ENCODE results near the gene SULT1C3. TPM values are rescaled to one million over a fixed set of nuclear protein-coding genes. Genes with fewer than 3 reads are reported as not detected.

Gene SULT1C3
- total and polyA plus RNA-seq, 2 of the 13 experiments (the other 11 are each of a cell fraction or from before 2014, with no cell fraction given): not detected

DNA sequence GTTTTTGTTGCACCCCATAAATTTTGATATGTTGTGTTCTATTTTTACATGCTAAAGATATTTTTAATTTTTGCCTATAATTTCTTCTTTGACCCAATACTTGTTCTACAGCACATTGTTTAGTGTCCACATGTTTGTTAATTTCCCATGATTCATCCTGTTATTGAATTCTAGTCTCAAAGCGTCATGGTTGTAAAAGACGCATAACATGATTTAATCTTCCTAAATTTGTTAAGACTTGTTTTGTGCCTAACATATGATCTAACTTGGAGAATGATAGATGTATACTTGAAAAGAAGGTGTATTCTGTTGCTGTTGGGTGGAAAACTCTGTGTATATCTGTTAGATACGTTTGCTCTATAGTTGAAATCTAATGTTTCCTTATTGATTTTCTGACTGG is 27.1 kb upstream of the SULT1C3 start:
- Histone ChIP-seq H3K9me3 (ENCODE audit: low read length) (peaks cover 9% of the 10 kb centered on the region; the same call in 1 of the 2 replicates), H3K4me3 (replicated peaks in 1 of 3; ENCODE audit: insufficient read depth in 1 of 3, low read depth in 2 of 3, low read length in 3 of 3) (no peak overlapping the region), H3K9ac (ENCODE audit: insufficient read depth, low read depth, low read length) (no peak overlapping the region), H3K36me3 (replicated peaks in 1 of 2; ENCODE audit: control insufficient read depth in 1 of 2, insufficient read depth in 2 of 2, low read length in 2 of 2) (no peaks in the 10 kb centered on the region), H3K4me1 (ENCODE audit: insufficient read depth, low read length) (peaks cover 9% of the 10 kb centered on the region; the same call in 1 of the 2 replicates), H3K27me3 (ENCODE audit: control insufficient read depth in 1 of 2, insufficient read depth in 2 of 2, low read length in 2 of 2) (no peaks in the 10 kb centered on the region), H4K20me1 (ENCODE audit: insufficient read depth, low read length) (no peaks in the 10 kb centered on the region), H3K79me2 (ENCODE audit: insufficient read depth, low read length) (no peaks in the 10 kb centered on the region), H3K27ac (ENCODE audit: extremely low read length, insufficient read depth, low read length) (no peak overlapping the region), H3K4me2 (ENCODE audit: low read depth, low read length) (no peak overlapping the region), H2AFZ (ENCODE audit: low read length) (no peak overlapping the region)
- POLR2A ChIA-PET: no interaction called here
- in situ Hi-C loops (cut with HindIII; ENCODE audit: extremely low pct_ligation_motif_present, low pct_unique_long_range_greater_than_20kb) (loop anchor here (25.0 kb wide), 1 partner anchor 375 kb away; no protein-coding TSS in a partner anchor), intact Hi-C loops (cut with micrococcal nuclease; ENCODE audit: unreplicated experiment) (loop anchor here (10.0 kb wide), 1 partner anchor 182 kb away; no protein-coding TSS in a partner anchor)
- BruUV-seq (replicated peaks): no TSS peak
- DNase-seq (ENCODE audit: low spot score): no peak
- WGBS (ENCODE audit: low lambda C conversion rate): 67% methylated on average over 3 of the region's 3 CpGs
- FAIRE-seq: no peak
- CTCF ChIA-PET (ENCODE audit: low intra/inter-chr PET ratio, low total read pairs): no interaction called here
- ATAC-seq: no peak
- TF ChIP-seq, protein P1, sequence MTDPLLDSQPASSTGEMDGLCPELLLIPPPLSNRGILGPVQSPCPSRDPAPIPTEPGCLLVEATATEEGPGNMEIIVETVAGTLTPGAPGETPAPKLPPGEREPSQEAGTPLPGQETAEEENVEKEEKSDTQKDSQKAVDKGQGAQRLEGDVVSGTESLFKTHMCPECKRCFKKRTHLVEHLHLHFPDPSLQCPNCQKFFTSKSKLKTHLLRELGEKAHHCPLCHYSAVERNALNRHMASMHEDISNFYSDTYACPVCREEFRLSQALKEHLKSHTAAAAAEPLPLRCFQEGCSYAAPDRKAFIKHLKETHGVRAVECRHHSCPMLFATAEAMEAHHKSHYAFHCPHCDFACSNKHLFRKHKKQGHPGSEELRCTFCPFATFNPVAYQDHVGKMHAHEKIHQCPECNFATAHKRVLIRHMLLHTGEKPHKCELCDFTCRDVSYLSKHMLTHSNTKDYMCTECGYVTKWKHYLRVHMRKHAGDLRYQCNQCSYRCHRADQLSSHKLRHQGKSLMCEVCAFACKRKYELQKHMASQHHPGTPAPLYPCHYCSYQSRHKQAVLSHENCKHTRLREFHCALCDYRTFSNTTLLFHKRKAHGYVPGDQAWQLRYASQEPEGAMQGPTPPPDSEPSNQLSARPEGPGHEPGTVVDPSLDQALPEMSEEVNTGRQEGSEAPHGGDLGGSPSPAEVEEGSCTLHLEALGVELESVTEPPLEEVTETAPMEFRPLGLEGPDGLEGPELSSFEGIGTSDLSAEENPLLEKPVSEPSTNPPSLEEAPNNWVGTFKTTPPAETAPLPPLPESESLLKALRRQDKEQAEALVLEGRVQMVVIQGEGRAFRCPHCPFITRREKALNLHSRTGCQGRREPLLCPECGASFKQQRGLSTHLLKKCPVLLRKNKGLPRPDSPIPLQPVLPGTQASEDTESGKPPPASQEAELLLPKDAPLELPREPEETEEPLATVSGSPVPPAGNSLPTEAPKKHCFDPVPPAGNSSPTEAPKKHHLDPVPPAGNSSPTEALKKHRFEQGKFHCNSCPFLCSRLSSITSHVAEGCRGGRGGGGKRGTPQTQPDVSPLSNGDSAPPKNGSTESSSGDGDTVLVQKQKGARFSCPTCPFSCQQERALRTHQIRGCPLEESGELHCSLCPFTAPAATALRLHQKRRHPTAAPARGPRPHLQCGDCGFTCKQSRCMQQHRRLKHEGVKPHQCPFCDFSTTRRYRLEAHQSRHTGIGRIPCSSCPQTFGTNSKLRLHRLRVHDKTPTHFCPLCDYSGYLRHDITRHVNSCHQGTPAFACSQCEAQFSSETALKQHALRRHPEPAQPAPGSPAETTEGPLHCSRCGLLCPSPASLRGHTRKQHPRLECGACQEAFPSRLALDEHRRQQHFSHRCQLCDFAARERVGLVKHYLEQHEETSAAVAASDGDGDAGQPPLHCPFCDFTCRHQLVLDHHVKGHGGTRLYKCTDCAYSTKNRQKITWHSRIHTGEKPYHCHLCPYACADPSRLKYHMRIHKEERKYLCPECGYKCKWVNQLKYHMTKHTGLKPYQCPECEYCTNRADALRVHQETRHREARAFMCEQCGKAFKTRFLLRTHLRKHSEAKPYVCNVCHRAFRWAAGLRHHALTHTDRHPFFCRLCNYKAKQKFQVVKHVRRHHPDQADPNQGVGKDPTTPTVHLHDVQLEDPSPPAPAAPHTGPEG (CRISPR knock-in tag; IDR thresholded peaks at IDR 0.05): no peak
- no peak for TF ChIP-seq HDAC1 (CRISPR knock-in tag; IDR thresholded peaks at IDR 0.05)
- TF ChIP-seq ZNF382 (CRISPR knock-in tag; IDR thresholded peaks at IDR 0.05; ENCODE audit: borderline replicate concordance): no peak
- TF ChIP-seq, protein P2, sequence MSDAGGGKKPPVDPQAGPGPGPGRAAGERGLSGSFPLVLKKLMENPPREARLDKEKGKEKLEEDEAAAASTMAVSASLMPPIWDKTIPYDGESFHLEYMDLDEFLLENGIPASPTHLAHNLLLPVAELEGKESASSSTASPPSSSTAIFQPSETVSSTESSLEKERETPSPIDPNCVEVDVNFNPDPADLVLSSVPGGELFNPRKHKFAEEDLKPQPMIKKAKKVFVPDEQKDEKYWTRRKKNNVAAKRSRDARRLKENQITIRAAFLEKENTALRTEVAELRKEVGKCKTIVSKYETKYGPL (CRISPR knock-in tag; IDR thresholded peaks at IDR 0.05): no peak
- no peak for TF ChIP-seq PRMT3 (CRISPR knock-in tag; IDR thresholded peaks at IDR 0.05; ENCODE audit: borderline replicate concordance, low read depth)
- no peak for TF ChIP-seq ZBTB1 (CRISPR knock-in tag; IDR thresholded peaks at IDR 0.05; ENCODE audit: borderline replicate concordance)
- no peak for TF ChIP-seq JDP2 (CRISPR knock-in tag; IDR thresholded peaks at IDR 0.05; ENCODE audit: borderline replicate concordance)
- TF ChIP-seq ZNF546 (CRISPR knock-in tag; conservative IDR thresholded peaks at IDR 0.05): no peak
- no peak for TF ChIP-seq SUZ12 (IDR thresholded peaks at IDR 0.05; ENCODE audit: low read depth, low read length)
- TF ChIP-seq PPARG (CRISPR knock-in tag; conservative IDR thresholded peaks at IDR 0.05): no peak
- TF ChIP-seq, protein P3, sequence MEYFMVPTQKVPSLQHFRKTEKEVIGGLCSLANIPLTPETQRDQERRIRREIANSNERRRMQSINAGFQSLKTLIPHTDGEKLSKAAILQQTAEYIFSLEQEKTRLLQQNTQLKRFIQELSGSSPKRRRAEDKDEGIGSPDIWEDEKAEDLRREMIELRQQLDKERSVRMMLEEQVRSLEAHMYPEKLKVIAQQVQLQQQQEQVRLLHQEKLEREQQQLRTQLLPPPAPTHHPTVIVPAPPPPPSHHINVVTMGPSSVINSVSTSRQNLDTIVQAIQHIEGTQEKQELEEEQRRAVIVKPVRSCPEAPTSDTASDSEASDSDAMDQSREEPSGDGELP (IDR thresholded peaks at IDR 0.05; ENCODE audit: borderline replicate concordance, low read depth): no peak

Measured in HepG2 (cell line).